ENCODE measurements around the gene PPARA.
"Not testable (repeated sequence)": the region's sequence is repeated elsewhere in the genome, so short reads cannot be mapped to it uniquely, and the experiment has no call there.

GRCh38 chr22:46264520-46264919, 114.2 kb downstream of the PPARA start:
- TF ChIP-seq CTCF (IDR thresholded peaks at IDR 0.05; ENCODE audit: extremely low read depth in 1 of 2, insufficient read depth in 1 of 2, low read depth in 1 of 2, low read length in 2 of 2); MYC (IDR thresholded peaks at IDR 0.05; ENCODE audit: low read depth, low read length); POLR2A (IDR thresholded peaks at IDR 0.05; ENCODE audit: low read depth, low read length); POLR2AphosphoS5 (IDR thresholded peaks at IDR 0.05; ENCODE audit: insufficient read depth, low read depth, low read length); EZH2 (IDR thresholded peaks at IDR 0.05; ENCODE audit: borderline replicate concordance, low read depth, low read length, severe bottlenecking); JUN (IDR thresholded peaks at IDR 0.05; ENCODE audit: borderline replicate concordance, insufficient read depth, insufficient read length, low read depth); FOS (IDR thresholded peaks at IDR 0.05; ENCODE audit: borderline replicate concordance, insufficient read depth, low read length); MAX (IDR thresholded peaks at IDR 0.05; ENCODE audit: insufficient read depth, insufficient read length); GATA2 (IDR thresholded peaks at IDR 0.05; ENCODE audit: insufficient read depth, insufficient read length, low read depth, low read length): not testable (repeated sequence)
